Measurements from ENCODE around the gene ABCB8.
"Not testable (repeated sequence)": the region's sequence is repeated elsewhere in the genome, so short reads cannot be mapped to it uniquely, and the experiment has no call there.

The ABCB8 gene

DNA sequence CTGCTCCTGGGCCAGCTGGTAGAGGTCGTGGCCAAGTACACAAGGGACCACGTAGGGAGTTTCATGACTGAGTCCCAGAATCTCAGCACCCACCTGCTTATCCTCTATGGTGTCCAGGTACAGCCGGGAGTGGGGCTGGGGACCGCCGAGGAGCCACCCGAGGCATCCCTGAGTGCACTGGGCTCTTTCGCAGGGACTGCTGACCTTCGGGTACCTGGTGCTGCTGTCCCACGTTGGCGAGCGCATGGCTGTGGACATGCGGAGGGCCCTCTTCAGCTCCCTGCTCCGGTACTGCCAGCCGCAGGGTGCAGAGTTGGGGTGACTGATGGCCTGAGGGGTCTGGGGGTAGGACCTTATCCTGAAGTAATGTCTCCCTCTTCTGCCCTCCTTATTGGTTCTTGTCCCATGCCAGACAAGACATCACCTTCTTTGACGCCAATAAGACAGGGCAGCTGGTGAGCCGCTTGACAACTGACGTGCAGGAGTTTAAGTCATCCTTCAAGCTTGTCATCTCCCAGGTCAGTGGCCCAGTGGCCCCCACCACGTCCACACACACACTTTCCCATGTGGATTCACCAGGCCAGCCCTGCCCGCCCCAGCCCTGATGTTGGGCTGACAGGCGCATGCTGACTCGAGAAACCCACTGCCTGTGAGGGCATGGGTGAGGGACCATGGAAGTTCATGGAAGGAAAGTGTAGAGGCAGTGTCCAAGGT lies 6.2 kb downstream of the ABCB8 start:
- H3K4me3 ChIP-seq (ENCODE audit: low read length) = no peak overlapping the region
- DNase-seq (ENCODE audit: low read depth) = no peak
- TF ChIP-seq, protein P1, sequence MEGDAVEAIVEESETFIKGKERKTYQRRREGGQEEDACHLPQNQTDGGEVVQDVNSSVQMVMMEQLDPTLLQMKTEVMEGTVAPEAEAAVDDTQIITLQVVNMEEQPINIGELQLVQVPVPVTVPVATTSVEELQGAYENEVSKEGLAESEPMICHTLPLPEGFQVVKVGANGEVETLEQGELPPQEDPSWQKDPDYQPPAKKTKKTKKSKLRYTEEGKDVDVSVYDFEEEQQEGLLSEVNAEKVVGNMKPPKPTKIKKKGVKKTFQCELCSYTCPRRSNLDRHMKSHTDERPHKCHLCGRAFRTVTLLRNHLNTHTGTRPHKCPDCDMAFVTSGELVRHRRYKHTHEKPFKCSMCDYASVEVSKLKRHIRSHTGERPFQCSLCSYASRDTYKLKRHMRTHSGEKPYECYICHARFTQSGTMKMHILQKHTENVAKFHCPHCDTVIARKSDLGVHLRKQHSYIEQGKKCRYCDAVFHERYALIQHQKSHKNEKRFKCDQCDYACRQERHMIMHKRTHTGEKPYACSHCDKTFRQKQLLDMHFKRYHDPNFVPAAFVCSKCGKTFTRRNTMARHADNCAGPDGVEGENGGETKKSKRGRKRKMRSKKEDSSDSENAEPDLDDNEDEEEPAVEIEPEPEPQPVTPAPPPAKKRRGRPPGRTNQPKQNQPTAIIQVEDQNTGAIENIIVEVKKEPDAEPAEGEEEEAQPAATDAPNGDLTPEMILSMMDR (IDR thresholded peaks at IDR 0.05; ENCODE audit: insufficient read depth, low read depth, low read length, missing control alignments) = no peak

DNA sequence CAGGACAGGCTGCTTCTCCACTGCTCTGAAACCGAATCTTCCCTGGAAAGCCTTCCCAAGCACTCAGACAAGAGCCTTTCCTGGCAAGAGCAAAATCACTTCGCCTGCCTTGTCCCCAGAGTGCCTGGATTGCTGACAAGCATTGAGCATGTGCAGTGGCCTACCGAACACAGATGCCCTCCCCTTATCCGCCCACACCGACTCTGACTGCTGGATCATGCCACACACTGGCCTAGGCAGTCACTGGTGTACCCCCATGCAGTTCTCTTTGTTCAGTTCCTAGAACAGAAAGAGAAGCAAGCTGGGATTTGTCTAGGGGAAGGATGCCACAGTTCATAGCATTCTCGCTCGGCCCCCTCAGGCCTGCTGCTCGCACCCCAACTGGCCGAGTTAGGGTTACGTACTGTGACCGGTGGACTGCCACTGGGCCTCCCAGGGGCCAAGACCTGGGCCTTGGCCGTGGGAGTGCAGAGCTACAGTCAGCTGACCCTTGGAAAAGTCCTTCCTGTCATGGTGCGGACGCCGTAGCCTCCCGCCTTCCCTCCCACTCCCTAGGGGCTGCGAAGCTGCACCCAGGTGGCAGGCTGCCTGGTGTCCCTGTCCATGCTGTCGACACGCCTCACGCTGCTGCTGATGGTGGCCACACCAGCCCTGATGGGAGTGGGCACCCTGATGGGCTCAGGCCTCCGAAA lies 6.9 kb downstream of the ABCB8 start:
- DNase-seq (ENCODE audit: low read depth) = no peak
- no peak overlapping the region for H3K4me3 ChIP-seq (ENCODE audit: low read length)
- TF ChIP-seq, protein P1 (IDR thresholded peaks at IDR 0.05; ENCODE audit: insufficient read depth, low read depth, low read length, missing control alignments) = no peak

DNA sequence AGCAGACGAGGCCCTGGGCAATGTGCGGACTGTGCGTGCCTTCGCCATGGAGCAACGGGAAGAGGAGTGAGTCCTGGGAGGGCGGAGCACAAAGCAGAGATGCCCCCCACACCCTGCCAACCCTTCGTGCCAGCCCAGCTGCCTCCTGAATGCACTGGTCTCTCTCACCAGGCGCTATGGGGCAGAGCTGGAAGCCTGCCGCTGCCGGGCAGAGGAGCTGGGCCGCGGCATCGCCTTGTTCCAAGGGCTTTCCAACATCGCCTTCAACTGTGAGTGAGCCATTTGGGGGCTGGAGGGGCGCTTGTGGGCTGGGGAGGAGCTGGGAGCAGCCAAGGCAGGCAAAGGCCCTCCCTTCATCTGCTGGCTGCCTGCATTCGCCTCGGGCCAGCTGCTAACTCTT lies 7.7 kb downstream of the ABCB8 start:
- no peak overlapping the region for H3K4me3 ChIP-seq (ENCODE audit: low read length)
- DNase-seq (ENCODE audit: low read depth) = no peak
- TF ChIP-seq, protein P1 (IDR thresholded peaks at IDR 0.05; ENCODE audit: insufficient read depth, low read depth, low read length, missing control alignments) = no peak

DNA sequence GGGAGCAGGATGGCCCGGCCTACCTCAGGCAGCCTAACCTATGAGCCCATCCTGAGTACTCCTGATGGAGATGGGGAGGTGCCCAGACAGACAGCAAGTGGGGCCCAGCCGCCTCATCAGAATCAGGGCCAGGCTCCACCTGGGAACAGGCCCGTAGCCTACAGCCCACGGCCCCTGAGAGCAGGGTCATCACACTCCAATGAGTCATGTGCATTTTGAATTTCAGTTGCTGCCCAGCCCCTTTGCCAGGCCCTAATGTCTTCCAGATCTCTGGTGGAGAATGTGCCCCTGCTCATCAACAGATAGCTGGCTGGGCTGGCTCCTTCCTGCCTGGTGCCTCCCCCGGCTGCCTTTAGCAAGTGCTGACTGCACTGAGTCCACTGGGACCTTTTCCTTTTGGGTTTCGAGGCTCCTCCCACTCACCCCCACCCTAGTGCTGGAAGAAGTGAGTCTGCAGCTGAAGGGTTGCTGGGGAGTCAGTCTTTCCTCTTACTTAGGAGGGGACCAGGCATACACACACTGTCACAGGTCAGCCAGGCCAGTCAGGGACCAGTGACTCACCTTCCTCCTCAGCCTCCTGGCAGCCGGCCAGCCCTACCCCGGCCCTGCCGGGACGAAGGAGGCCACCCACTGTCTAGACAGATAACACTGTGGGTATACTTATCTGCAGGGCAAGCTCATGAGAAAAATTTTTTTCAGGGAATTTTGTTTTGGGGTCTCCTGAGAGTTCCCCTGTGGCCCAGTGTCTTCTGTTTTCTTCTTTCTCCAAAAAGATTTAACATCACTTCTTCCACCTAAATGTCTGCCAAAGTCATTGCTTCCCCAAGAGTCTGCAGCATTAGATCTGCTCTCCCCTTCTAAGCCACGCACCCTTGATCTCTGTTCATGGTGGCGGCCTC lies 10.9 kb downstream of the ABCB8 start:
- peak; percentile 65 for DNase-seq (ENCODE audit: low read depth)
- H3K4me3 ChIP-seq (ENCODE audit: low read length) = no peak overlapping the region
- TF ChIP-seq, protein P1 (IDR thresholded peaks at IDR 0.05; ENCODE audit: insufficient read depth, low read depth, low read length, missing control alignments) = no peak

DNA sequence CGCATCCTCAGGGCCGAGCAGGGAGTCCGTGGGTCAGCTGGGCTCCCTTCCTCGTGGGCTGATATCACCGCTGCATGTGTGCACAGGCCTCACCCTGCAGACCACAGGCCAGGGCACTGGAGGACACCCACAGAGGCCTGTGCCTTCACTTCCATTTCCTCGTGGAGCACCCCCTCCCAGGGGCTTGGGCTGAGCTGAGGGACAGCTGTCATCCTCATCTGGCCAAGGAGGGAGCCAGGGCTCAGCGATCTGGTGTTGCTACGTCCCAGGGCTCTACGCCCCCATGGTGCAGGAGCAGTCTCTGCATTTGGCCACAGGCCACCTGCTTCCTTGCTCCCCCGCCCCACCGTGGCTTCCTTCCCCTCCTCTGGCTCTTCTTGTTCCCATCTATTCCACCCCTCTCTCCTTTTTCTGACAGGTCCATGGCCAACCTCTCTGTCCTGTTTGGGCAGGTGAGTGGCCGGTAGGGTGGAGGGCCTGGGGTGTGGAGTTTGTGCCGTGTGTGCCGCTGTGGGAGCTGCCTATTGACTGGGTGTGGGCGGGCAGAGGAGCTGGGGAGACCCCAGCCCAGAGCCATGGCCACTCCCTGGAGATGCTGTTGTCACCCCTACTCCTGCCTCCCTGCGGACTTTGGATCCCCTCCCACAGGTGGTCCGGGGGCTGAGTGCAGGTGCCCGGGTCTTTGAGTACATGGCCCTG lies 11.7 kb downstream of the ABCB8 start:
- DNase-seq (ENCODE audit: low read depth) = no peak
- TF ChIP-seq, protein P1 (IDR thresholded peaks at IDR 0.05; ENCODE audit: insufficient read depth, low read depth, low read length, missing control alignments) = no peak
- H3K4me3 ChIP-seq (ENCODE audit: low read length) = no peak overlapping the region

DNA sequence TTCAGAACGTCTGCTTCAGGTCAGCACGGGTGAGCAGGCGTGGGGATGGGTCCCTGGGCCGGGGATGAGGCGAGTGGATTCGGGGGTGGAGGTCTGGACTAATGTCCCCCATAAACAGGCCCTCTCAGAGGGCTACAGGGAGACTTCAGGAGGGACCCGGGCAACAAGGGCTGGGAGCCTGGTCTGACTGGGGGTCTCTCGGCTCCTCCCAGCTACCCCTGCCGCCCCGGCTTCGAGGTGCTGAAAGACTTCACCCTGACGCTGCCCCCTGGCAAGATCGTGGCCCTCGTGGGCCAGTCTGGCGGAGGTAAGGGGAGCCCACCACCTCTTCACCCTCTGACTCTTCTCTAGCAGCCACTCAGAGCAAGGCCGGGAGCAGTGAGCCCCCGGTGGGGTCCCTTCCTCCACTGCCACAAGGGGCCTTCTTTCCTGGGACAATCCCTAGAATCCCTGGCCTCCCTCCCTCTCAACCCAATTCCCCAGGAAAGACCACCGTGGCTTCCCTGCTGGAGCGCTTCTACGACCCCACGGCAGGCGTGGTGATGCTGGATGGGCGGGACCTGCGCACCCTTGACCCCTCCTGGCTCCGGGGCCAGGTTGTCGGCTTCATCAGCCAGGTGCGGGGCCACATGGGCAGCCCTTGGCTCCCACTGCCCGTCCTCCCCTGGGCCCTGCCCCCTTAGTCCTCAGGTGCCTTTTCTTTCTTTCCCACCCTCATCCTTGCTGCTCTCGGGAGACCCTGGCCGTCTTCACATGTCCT lies 12.5 kb downstream of the ABCB8 start:
- H3K4me3 ChIP-seq (ENCODE audit: low read length) = no peak overlapping the region
- TF ChIP-seq, protein P1 (IDR thresholded peaks at IDR 0.05; ENCODE audit: insufficient read depth, low read depth, low read length, missing control alignments) = no peak
- DNase-seq (ENCODE audit: low read depth) = no peak

DNA sequence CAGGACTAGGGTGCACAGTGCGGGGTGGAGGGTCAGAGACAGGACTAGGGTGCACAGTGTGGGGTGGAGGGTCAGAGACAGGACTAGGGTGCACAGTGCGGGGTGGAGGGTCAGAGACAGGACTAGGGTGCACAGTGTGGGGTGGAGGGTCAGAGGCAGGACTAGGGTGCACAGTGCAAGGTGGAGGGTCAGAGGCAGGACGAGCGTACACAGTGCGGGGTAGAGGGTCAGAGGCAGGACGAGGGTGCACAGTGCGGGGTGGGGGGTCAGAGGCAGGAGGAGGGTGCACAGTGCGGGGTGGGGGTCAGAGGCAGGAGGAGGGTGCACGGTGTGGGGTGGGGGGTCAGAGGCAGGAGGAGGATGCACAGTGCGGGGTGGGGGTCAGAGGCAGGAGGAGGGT lies 15.2 kb downstream of the ABCB8 start:
- not testable (repeated sequence) for H3K4me3 ChIP-seq (ENCODE audit: low read length); DNase-seq (ENCODE audit: low read depth)
